ENCODE data around the gene PERM1.
A peak's percentile ranks its signal among the peaks of the same experiment; 100 is the strongest.

DNA sequence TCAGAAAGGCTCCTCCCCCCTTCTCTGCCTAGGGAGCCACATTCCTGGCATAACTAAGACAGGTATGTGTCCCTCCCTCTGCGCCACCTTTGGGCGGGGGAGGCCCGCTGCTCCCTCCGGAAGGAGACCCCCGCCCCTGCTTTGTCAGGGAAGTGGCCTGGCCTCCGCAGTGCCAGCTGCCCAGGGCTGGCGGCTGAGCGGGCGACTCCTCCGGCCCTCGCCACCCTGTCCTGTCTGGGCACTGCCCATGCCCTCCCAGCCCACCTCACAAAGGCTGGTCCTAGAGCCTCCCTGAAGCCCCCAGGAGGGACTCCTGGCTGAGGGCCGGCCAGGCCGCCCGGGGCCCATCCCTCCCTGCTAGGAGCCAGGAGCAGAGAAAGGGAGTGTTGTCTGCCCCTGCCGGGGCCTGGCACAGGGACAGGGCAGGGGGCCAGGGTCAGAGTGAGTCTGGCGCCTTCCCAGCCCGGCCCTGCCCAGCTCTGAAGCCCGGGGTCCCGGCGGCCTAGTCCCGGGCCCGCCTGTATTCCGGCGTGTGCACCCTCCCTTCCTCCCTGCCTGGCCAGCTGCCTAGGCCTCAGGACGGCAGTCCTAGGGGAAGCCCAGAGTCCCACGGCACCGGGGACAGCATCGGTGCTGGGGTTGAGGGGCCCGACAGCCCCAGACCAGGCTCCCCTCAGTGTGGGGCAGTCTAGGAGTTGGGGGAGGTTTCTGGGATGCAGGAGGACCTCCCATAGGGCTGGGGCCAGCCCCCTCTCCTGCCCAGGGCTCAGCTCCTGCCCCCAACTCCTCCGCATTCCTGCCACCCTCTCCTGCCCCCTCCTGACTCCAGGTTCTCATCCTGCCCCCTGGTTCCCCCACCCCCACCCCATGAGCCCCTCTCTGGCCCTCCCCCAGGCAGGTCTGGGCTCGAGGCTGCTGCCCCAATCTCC is 43.1 kb upstream of the PERM1 start:
- TF ChIP-seq FOXM1 (IDR thresholded peaks at IDR 0.05; ENCODE audit: borderline replicate concordance, low read depth), result peak; percentile 37; the same call in 1 of the 2 replicates
- no peak for TF ChIP-seq TAF1 (IDR thresholded peaks at IDR 0.05; ENCODE audit: low read depth)
- peak; percentile 69 for TF ChIP-seq EGR1 (IDR thresholded peaks at IDR 0.05)
- TF ChIP-seq TEAD4 (IDR thresholded peaks at IDR 0.05), result peak; percentile 100
- no peak for TF ChIP-seq CREB1 (IDR thresholded peaks at IDR 0.05; ENCODE audit: low read depth)
- peak; percentile 79 for TF ChIP-seq EP300 (IDR thresholded peaks at IDR 0.05; ENCODE audit: borderline replicate concordance)
- TF ChIP-seq, protein P1, sequence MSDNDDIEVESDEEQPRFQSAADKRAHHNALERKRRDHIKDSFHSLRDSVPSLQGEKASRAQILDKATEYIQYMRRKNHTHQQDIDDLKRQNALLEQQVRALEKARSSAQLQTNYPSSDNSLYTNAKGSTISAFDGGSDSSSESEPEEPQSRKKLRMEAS (IDR thresholded peaks at IDR 0.05), result no peak; the same call in 1 of the 2 replicates
- no peak for TF ChIP-seq YY1 (IDR thresholded peaks at IDR 0.05; ENCODE audit: low read depth)
- TF ChIP-seq TCF12 (IDR thresholded peaks at IDR 0.05; ENCODE audit: low read depth), result peak; percentile 89
